ENCODE results near the gene MRPS25. TPM values are rescaled to one million over a fixed set of nuclear protein-coding genes. Genes with fewer than 3 reads are reported as not detected.

The MRPS25 gene
- total and polyA plus RNA-seq, 4 donors: 12.6 to 55.1 (median 42.9) TPM

GRCh38 chr3:15023719-15024118 lies 41.4 kb downstream of the MRPS25 start:
- H3K9me3 ChIP-seq (ENCODE audit: control insufficient read depth in 4 of 4, low read length in 3 of 4): no peaks in the 10 kb centered on the region
- TF ChIP-seq FOXA1 (IDR thresholded peaks at IDR 0.05) (no peak), EGR1 (IDR thresholded peaks at IDR 0.05; ENCODE audit: low read depth in 2 of 2) (no peak), JUND (IDR thresholded peaks at IDR 0.05) (no peak), HNF4G (IDR thresholded peaks at IDR 0.05) (no peak), HNF4A (conservative IDR thresholded peaks at IDR 0.05) (no peak), FOXA2 (IDR thresholded peaks at IDR 0.05) (no peak), TAF1 (conservative IDR thresholded peaks at IDR 0.05) (no peak), CTCF (IDR thresholded peaks at IDR 0.05; ENCODE audit: low read depth, low read length, missing input control) (no peak), SP1 (IDR thresholded peaks at IDR 0.05) (no peak)
- TF ChIP-seq, protein P1, sequence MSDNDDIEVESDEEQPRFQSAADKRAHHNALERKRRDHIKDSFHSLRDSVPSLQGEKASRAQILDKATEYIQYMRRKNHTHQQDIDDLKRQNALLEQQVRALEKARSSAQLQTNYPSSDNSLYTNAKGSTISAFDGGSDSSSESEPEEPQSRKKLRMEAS (IDR thresholded peaks at IDR 0.05): no peak
- no peak overlapping the region for H3K4me3 ChIP-seq (ENCODE audit: low read depth in 1 of 3, low read length in 3 of 3)
- H3K27me3 ChIP-seq (ENCODE audit: control insufficient read depth in 4 of 4, insufficient read depth in 4 of 4, low read length in 3 of 4): no peaks in the 10 kb centered on the region
- H3K9ac ChIP-seq (ENCODE audit: low read depth in 1 of 2, low read length in 2 of 2): no peak overlapping the region
- no peaks in the 10 kb centered on the region for H3K4me1 ChIP-seq (ENCODE audit: control insufficient read depth in 4 of 4, insufficient read depth in 4 of 4, low read length in 3 of 4)
- WGBS: 93% methylated on average over 2 of the region's 2 CpGs
- H3K27ac ChIP-seq (ENCODE audit: low read depth in 1 of 2, low read length in 2 of 2): no peak overlapping the region
- no peak for DNase-seq (ENCODE audit: low spot score)
- peaks cover 19 to 70% (median 47%) of the 10 kb centered on the region in 4 donors for H3K36me3 ChIP-seq (ENCODE audit: control insufficient read depth in 4 of 4, insufficient read depth in 3 of 4, low read depth in 1 of 4, low read length in 3 of 4)

- Histone ChIP-seq H3K27me3 (ENCODE audit: control insufficient read depth in 4 of 4, insufficient read depth in 4 of 4, low read length in 3 of 4) (no peaks in the 10 kb centered on the region), H3K27ac (ENCODE audit: low read depth in 1 of 2, low read length in 2 of 2) (no peak overlapping the region), H3K4me1 (ENCODE audit: control insufficient read depth in 4 of 4, insufficient read depth in 4 of 4, low read length in 3 of 4) (no peaks in the 10 kb centered on the region), H3K9ac (ENCODE audit: low read depth in 1 of 2, low read length in 2 of 2) (no peak overlapping the region), H3K4me3 (ENCODE audit: low read depth in 1 of 3, low read length in 3 of 3) (no peak overlapping the region), H3K9me3 (ENCODE audit: control insufficient read depth in 4 of 4, low read length in 3 of 4) (no peaks in the 10 kb centered on the region), H3K36me3 (ENCODE audit: control insufficient read depth in 4 of 4, insufficient read depth in 3 of 4, low read depth in 1 of 4, low read length in 3 of 4) (peaks cover 17 to 65% (median 46%) of the 10 kb centered on the region in 4 donors)
- DNase-seq (ENCODE audit: low spot score): no peak
- TF ChIP-seq NR2F2 (IDR thresholded peaks at IDR 0.05): no peak
- TF ChIP-seq TAF1 (conservative IDR thresholded peaks at IDR 0.05): no peak
- TF ChIP-seq CTCF (IDR thresholded peaks at IDR 0.05; ENCODE audit: low read depth, low read length, missing input control): no peak
- TF ChIP-seq ZBTB33 (IDR thresholded peaks at IDR 0.05): no peak
- no peak for TF ChIP-seq EGR1 (IDR thresholded peaks at IDR 0.05; ENCODE audit: low read depth in 2 of 2)
- TF ChIP-seq FOXA2 (IDR thresholded peaks at IDR 0.05): no peak
- TF ChIP-seq, protein P2, sequence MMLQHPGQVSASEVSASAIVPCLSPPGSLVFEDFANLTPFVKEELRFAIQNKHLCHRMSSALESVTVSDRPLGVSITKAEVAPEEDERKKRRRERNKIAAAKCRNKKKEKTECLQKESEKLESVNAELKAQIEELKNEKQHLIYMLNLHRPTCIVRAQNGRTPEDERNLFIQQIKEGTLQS (IDR thresholded peaks at IDR 0.05): no peak
- TF ChIP-seq FOXA1 (IDR thresholded peaks at IDR 0.05): no peak
- no peak for TF ChIP-seq GABPA (IDR thresholded peaks at IDR 0.05 in 1 of 2, conservative IDR thresholded peaks at IDR 0.05 in 1 of 2)
- no peak for TF ChIP-seq JUND (IDR thresholded peaks at IDR 0.05)
- TF ChIP-seq, protein P1 (IDR thresholded peaks at IDR 0.05): no peak
- TF ChIP-seq YY1 (IDR thresholded peaks at IDR 0.05): no peak
- TF ChIP-seq RXRA (IDR thresholded peaks at IDR 0.05): no peak
- 80% methylated on average over 5 of the region's 5 CpGs for WGBS
Measured at GRCh38 chr3:15023249-15023648, 41.9 kb downstream of the MRPS25 start.

Data from liver (tissue), 9 donors.